Adipocyte (in vitro differentiated cells): ENCODE results near the gene MBP.

Experiments used
- DNase-seq: peaks from one replicate; pipeline ENCODE4 v3.0.0-alpha.2; 2015; ENCODE audit warnings: low read depth
- H3K27me3 ChIP-seq: replicated peaks from 2 replicates; pipeline ENCODE4 v1.7.0; 2013; ENCODE audit warnings: mild to moderate bottlenecking, low read length, moderate library complexity; ENCODE audit not compliant: control insufficient read depth, insufficient read depth
- H3K36me3 ChIP-seq: 2 replicates; pipeline ENCODE4 v1.7.0; 2013; ENCODE audit warnings: low read length, mild to moderate bottlenecking, moderate library complexity; ENCODE audit not compliant: control insufficient read depth, insufficient read depth, severe bottlenecking
- H3K4me1 ChIP-seq: 2 replicates; pipeline ENCODE4 v1.7.0; 2013; ENCODE audit warnings: mild to moderate bottlenecking, low read length, moderate library complexity; ENCODE audit not compliant: control insufficient read depth, insufficient read depth
- H3K4me3 ChIP-seq: 2 replicates; pipeline ENCODE4 v1.7.0; 2013; ENCODE audit warnings: mild to moderate bottlenecking, low read length, moderate library complexity
- H3K9ac ChIP-seq: 2 replicates; pipeline ENCODE4 v1.7.0; 2013; ENCODE audit warnings: mild to moderate bottlenecking, low read length, moderate library complexity
- H3K9me3 ChIP-seq: 2 replicates; pipeline ENCODE4 v1.7.0; 2013; ENCODE audit warnings: mild to moderate bottlenecking, low read length, moderate library complexity; ENCODE audit not compliant: control insufficient read depth

MBP gene

GRCh38 chr18:77140030-77140429 lies 7.4 kb upstream of the MBP start:
- Histone ChIP-seq H3K27me3 (no peaks in the 10 kb centered on the region), H3K4me3 (no peak overlapping the region), H3K36me3 (no peaks in the 10 kb centered on the region), H3K4me1 (peaks cover 7% of the 10 kb centered on the region), H3K9me3 (peaks cover 6% of the 10 kb centered on the region), H3K9ac (no peak overlapping the region)
- DNase-seq: no peak

DNA sequence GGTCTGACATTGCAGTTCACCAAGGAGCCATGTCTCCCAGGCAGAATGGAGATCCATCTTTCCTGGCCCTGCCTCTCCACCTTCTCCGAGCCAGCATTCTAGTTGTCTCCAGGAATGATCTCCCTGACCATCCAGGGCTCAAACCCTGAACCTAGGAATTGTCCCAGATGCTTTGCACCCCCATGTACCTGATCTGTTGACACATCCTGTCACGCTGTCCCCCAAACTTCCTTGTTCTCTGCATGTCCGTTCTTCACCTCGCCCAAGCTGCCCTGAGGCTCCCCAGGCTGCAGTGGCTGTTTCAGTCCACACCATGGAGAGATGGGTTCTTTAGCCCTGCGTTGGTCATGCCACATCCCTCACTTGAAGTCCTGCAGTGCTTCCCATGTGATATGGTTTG lies 7.0 kb upstream of the MBP start:
- Histone ChIP-seq H3K9me3 (peaks cover 6% of the 10 kb centered on the region), H3K4me3 (no peak overlapping the region), H3K9ac (no peak overlapping the region), H3K36me3 (no peaks in the 10 kb centered on the region), H3K27me3 (no peaks in the 10 kb centered on the region), H3K4me1 (peaks cover 7% of the 10 kb centered on the region)
- DNase-seq: no peak

DNA sequence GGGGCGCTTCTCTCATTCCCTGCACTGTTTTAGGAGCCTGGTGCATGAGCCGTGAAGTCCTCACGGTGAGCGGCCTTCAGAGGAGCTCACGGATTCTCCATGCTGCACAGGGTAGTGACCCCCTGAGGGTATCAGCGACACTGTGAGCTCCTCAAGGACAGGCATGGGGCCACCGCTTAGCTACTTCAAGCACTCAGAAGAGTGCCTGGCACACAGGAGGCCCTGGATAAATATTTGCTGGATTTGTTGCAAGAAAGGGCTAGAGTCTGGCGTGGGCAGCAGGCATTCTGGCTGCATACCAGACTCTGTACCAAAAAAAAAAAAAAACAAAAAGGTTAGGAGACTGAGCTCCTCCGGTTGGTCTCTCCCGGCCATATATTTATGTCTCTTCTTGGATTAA lies 5.7 kb upstream of the MBP start:
- no peaks in the 10 kb centered on the region for H3K36me3 ChIP-seq
- no peaks in the 10 kb centered on the region for H3K27me3 ChIP-seq
- DNase-seq: peak; percentile 29
- H3K4me3 ChIP-seq: no peak overlapping the region
- H3K9me3 ChIP-seq: peaks cover 4% of the 10 kb centered on the region
- H3K9ac ChIP-seq: no peak overlapping the region
- H3K4me1 ChIP-seq: peaks cover 20% of the 10 kb centered on the region

- H3K4me1 ChIP-seq: peaks cover 23% of the 10 kb centered on the region
- no peak overlapping the region for H3K9ac ChIP-seq
- no peak overlapping the region for H3K4me3 ChIP-seq
- DNase-seq: no peak
- H3K27me3 ChIP-seq: no peaks in the 10 kb centered on the region
- no peaks in the 10 kb centered on the region for H3K36me3 ChIP-seq
- no peaks in the 10 kb centered on the region for H3K9me3 ChIP-seq
Measured at GRCh38 chr18:77137851-77138250, 5.3 kb upstream of the MBP start.

- Histone ChIP-seq H3K4me1 (peaks cover 23% of the 10 kb centered on the region), H3K9ac (no peak overlapping the region), H3K9me3 (no peaks in the 10 kb centered on the region), H3K36me3 (no peaks in the 10 kb centered on the region), H3K27me3 (no peaks in the 10 kb centered on the region), H3K4me3 (no peak overlapping the region)
- no peak for DNase-seq
Measured at GRCh38 chr18:77136871-77137665, 4.5 kb upstream of the MBP start.

- Histone ChIP-seq H3K9ac (no peak overlapping the region), H3K27me3 (no peaks in the 10 kb centered on the region), H3K4me1 (peaks cover 23% of the 10 kb centered on the region), H3K36me3 (no peaks in the 10 kb centered on the region), H3K9me3 (no peaks in the 10 kb centered on the region), H3K4me3 (no peak overlapping the region)
- DNase-seq: no peak
Measured at GRCh38 chr18:77136076-77136718, 3.6 kb upstream of the MBP start.

- Histone ChIP-seq H3K9ac (no peak overlapping the region), H3K4me3 (no peak overlapping the region), H3K9me3 (no peaks in the 10 kb centered on the region), H3K4me1 (peaks cover 26% of the 10 kb centered on the region), H3K36me3 (no peaks in the 10 kb centered on the region), H3K27me3 (no peaks in the 10 kb centered on the region)
- DNase-seq: no peak
Measured at GRCh38 chr18:77135339-77136075, 2.9 kb upstream of the MBP start.

DNA sequence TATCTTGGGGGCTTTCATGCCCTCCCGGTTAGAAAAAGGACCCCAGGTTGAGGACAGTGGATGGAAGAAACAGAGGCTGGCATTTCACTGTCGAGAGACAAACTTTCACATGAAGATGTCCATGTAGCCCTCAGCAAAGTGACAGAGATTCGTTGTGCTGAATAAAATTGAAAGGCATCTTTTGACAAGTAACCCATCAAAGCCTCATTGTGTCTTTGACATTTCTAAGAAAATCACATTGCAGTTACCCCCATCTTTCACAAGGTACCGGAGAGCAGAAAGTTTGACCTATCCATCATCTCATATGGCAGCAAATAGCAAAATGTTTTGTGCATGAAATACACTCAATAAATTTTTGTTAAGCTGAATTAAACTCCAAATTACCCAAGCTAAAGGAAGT lies 2.0 kb upstream of the MBP start:
- Histone ChIP-seq H3K9ac (no peak overlapping the region), H3K27me3 (no peaks in the 10 kb centered on the region), H3K9me3 (no peaks in the 10 kb centered on the region), H3K36me3 (no peaks in the 10 kb centered on the region), H3K4me3 (no peak overlapping the region), H3K4me1 (peaks cover 35% of the 10 kb centered on the region)
- DNase-seq: no peak

GRCh38 chr18:77133835-77134496 lies 1.4 kb upstream of the MBP start:
- H3K9me3 ChIP-seq: no peaks in the 10 kb centered on the region
- peak overlapping the region; percentile 86 for H3K9ac ChIP-seq
- peaks cover 41% of the 10 kb centered on the region for H3K4me1 ChIP-seq
- no peaks in the 10 kb centered on the region for H3K36me3 ChIP-seq
- no peak for DNase-seq
- H3K27me3 ChIP-seq: no peaks in the 10 kb centered on the region
- peak overlapping the region; percentile 83 for H3K4me3 ChIP-seq

GRCh38 chr18:77133051-77133834 lies 660 bp upstream of the MBP start:
- H3K27me3 ChIP-seq: no peaks in the 10 kb centered on the region

More at GRCh38 chr18:77133051-77133834, 660 bp upstream of the MBP start:
- DNase-seq: no peak
- Histone ChIP-seq H3K9ac (peak overlapping the region; percentile 86), H3K36me3 (no peaks in the 10 kb centered on the region), H3K4me3 (peak overlapping the region; percentile 83), H3K9me3 (no peaks in the 10 kb centered on the region), H3K4me1 (peaks cover 44% of the 10 kb centered on the region)
